NCI-H1436 treated with DMSO at 0.1 percent for 48 hours (cell line): ENCODE measurements around the gene ELL2.

ENCODE experiments used
- DNase-seq: peaks from one replicate; lab custom pipeline; 2025; lab: John Stamatoyannopoulos, UW

Gene ELL2

GRCh38 chr5:95956021-95956899 is 5.4 kb downstream of the ELL2 start:
- no peak for DNase-seq

DNA sequence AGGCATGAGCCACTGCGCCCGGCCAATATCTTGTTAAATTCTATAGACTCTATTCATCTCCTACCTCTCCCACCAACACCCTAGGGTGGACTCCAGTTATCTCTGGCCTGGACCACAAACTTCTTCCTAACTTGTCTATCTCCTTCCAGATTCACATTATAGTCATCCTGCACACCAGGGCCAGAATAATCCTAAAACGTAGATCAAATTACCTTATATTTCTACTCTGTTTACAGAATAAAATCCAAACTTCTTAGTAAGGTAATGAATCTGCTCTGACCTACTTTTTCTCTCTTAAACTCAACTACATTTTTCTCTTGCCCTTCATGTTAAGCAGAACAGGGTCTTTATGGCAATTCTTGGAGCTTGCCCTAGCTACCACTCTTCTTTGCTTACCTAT is 6.9 kb downstream of the ELL2 start:
- no peak for DNase-seq

DNA sequence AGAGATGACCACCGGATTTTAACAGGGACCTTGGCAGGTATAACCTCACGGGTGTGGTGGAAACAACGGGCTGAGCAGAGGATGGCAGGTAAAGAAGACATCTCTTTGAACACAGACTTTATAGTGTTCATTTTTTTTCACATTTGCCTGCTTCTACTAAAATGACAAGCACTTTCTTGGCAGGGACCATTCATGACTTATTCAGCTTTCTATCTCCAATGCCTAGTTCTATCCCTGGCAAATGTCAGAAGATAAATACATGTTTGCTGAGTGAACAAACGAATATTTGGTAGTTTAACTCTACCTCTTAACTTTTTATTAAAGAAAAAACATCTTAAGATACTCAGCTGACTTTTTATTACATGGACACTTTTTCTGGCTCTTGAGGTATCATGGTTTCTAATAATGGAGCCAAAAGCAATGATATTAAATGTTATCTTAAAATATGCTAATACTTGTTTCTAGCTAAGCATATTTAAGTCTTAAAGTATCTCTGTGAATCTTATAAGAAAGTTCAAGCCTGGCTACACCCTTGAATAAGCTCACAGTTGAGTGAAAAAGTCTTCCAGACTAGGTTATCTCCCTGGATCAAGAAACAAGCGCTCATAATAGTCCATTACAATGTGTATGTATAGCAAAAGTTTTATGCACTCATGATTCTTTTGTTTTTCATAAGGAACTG is 8.5 kb downstream of the ELL2 start:
- no peak for DNase-seq

- DNase-seq = no peak
Observed at GRCh38 chr5:95951916-95952315, 9.7 kb downstream of the ELL2 start.

GRCh38 chr5:95949810-95950209 is 11.8 kb downstream of the ELL2 start:
- DNase-seq = no peak

- DNase-seq = no peak
Observed at GRCh38 chr5:95948631-95949030, 13.0 kb downstream of the ELL2 start.

- no peak for DNase-seq
Observed at GRCh38 chr5:95946451-95946850, 15.2 kb downstream of the ELL2 start.

- no peak for DNase-seq
Observed at GRCh38 chr5:95942968-95943367, 18.7 kb downstream of the ELL2 start.

DNA sequence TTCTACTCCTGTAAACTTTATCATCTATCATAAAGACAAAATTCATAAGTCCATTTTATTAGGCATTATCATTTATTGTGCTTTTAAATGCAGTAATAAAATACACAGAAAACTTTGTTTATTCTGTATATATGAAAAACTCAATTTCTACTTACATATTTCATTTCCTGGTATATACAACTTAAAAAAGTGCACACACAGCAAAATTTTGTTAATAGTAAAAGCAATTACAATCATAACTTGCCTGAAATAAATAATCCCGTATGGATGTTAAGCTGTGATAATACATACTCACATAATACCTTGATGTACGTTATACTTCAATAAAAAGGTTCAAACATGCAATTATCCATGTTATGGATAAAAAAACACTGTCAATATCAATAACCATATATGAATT is 19.2 kb downstream of the ELL2 start:
- DNase-seq = no peak

GRCh38 chr5:95941756-95942155 is 19.9 kb downstream of the ELL2 start:
- no peak for DNase-seq

DNA sequence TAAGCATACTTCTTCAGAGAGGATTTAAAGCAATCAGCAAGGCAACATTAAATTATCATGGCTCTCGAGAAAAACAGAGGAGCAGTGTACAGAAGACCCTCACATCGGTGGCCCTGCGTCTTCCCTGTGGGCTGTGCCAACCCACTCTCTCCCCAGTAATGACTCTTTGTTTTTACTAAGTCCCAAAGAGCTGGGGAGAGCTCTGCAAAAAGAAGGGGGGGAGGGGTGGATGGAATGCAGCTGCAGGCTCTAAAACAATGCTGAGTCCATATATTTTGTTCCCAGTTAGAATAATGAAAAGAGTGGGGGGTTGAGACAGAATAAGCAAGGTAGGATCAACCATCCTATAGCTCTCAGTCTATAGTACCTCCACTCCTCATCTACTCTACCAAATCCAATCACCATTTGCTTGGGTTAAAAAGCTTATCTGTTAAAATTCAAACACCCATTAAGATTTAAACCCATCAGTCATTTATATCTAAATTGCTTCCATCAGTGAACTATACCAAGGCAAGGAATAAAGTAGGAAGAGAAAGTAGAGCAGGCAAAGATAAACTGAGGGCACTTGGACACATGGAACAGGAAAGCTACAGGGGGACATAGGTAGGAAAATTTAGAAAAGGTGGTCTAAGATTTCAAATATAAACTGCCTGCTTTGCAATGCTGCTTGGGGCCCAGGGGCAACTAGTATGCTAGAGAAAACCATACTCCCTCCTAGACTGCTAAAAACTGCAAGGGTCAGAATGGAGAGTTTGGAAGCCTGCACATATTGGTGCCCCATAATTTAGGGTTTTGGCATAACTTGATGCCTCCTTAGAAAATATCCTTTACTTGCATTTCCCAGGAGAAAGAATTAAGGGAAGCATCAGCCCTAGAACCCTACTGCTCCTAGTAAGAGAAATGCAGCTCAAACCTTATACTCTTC is 20.6 kb downstream of the ELL2 start:
- no peak for DNase-seq

GRCh38 chr5:95939465-95939864 is 22.2 kb downstream of the ELL2 start:
- no peak for DNase-seq

DNA sequence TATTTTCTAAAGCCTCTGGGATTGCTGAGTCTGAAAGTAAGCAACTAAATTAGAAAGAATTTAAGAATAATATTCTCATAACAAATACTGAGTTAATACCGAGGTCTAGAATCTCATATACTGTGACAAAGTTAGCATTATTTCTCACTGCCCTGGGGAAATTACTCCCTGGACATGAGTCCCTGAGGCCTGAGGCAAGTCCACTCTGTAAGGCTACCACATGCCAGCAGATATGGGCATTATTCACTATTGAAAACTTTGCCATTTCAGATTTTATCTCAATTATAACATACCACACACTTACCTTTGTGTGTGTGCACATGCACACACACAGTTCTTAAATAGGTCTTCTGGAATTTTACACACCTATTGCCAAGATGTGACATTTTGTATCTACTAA is 22.9 kb downstream of the ELL2 start:
- DNase-seq = no peak

DNA sequence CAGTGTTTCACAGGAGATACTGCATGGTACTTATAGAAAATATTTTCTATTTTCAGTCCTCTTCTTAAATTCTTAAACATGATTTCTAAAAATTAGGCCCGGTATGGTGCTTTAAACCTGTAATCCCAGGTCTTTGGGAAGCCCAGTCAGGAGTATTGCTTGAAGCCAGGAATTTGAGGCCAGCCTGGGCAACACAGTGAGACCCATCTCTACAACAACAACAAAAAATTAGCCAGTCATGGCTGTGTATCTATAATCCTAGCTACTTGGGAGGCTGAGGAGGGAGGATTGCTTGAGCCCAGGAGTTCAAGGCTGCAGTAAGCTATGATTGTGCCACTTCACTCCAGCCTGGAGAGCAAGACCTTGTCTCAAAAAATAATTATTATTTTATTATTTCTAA is 23.3 kb downstream of the ELL2 start:
- no peak for DNase-seq

GRCh38 chr5:95937607-95938152 is 24.0 kb downstream of the ELL2 start:
- no peak for DNase-seq

GRCh38 chr5:95936812-95937397 is 24.7 kb downstream of the ELL2 start:
- no peak for DNase-seq

DNA sequence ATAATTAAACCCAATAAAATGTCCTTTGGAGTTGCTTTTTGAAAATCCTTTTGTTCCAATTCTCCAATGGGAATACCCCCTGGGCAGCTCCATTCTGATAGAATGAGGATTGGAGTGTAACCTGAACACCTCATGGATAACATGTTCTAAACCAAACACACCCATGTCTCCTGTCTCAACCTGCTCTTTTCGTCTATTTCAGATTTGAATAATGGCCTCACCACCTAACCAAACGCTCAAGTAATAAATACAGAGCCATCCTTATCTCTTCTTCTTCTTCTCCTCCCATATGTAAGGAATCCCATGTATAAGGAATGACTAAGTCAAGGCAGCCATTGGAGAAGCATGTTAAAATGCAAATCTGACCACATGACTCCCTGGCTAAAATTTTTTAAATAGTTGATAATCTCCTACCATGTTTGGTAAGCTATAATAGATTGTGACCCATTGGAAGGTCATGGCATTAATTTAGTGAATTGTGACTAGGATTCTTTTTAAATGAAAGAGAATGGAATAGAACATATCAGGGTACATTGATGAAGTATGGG is 26.0 kb downstream of the ELL2 start:
- no peak for DNase-seq

DNA sequence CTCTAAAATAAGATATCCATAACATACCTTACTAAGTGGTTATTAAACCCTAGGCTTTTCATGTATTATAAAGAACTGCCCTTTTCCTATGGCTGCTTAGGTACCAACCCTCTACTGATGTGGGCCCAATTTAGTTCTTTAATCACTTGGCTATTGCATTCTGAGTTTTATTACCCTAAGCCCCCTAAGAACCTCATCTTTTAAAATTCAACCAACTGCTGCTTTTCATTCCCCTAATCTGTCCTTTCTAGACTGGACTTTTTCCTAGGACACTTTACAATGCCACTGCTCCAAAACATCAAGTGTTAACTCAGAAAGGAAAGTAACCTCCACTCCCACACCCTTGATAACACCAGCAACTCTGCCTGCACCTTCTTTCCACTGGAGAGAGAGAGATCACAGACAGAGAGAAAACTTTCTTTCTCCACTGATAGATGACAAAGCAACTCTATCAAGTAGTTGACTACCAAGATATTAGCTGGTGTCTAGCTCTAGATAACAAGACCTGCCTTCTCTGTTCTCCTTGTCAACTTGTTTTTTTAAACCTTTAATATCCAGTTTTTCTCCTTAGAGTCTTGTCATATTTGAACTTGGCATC is 27.3 kb downstream of the ELL2 start:
- no peak for DNase-seq

DNA sequence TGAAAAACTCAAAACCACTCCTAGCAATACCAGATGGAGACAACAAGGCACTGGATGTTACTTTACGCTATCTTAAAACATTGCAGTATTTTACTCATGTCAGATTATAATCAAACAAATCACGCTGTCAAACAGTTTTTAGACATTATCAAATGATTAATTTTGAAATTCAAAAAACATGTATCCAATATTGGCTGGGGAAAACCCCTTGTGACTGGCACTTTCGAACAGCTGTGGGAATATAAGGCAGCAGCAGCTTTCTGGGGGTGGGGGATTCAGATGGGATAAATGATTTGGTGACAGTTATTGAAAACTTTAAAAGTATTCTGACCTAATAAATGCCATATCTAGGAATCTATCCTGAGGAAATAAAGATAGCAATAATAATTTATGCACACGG is 28.7 kb downstream of the ELL2 start:
- DNase-seq = no peak

DNA sequence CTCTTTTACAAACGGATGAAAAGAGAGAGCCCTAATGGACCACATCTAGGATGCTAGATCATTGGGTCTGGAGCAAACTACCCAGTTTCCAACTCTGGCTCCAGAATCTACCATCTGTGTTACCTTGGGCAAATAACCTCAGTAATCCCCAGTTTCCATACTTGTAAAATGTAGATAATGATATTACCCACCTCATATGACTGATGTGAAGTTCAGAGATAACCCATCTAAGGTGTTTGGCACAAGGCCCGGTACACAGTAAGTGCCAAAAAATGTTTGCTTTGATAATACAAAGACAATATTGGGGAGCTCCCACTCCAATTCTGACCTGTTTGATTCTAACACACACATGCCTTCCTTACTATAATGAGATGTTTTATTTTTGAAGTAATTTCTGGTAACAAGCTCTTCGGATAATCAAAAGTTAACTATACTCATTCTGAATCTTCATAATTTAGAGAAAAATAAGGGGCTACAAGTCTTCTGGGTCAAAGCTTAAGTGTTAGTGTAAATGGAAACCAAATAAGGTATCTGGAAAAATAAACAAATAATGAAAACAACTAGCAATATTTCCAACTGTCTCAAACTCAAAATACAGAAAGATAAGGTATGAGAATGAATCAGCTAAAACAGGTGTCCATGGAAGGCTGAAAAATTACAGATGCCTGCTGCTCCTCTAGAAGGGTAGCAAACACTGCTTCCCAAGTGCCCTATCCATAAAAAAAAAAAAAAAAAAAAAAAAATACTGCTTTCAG is 30.4 kb downstream of the ELL2 start:
- DNase-seq = no peak
